Coronary artery (tissue), 2 donors: ENCODE data around the gene OR2T27.
"Not testable (repeated sequence)": the region's sequence is repeated elsewhere in the genome, so short reads cannot be mapped to it uniquely, and the experiment has no call there.

Experiments
- DNase-seq: peaks from one replicate; pipeline ENCODE4 v3.0.0-alpha.2; 2017; ENCODE audit warnings: low spot score
- H3K27ac ChIP-seq, 2 donors: fragments of 200-600 bp; sonication (generic); one replicate each; pipeline ENCODE4 v1.5.1; 2016 to 2019
- H3K4me3 ChIP-seq: fragments of 200-600 bp; sonication (generic); 2 replicates; pipeline ENCODE4 v1.5.1; 2016; ENCODE audit warnings: mild to moderate bottlenecking, moderate library complexity
- CTCF ChIP-seq: fragments of 200-600 bp; sonication (generic); IDR thresholded peaks from one replicate; pipeline ENCODE4 v1.5.1; 2019; ENCODE audit warnings: antibody characterized with exemption

OR2T27 gene

DNA sequence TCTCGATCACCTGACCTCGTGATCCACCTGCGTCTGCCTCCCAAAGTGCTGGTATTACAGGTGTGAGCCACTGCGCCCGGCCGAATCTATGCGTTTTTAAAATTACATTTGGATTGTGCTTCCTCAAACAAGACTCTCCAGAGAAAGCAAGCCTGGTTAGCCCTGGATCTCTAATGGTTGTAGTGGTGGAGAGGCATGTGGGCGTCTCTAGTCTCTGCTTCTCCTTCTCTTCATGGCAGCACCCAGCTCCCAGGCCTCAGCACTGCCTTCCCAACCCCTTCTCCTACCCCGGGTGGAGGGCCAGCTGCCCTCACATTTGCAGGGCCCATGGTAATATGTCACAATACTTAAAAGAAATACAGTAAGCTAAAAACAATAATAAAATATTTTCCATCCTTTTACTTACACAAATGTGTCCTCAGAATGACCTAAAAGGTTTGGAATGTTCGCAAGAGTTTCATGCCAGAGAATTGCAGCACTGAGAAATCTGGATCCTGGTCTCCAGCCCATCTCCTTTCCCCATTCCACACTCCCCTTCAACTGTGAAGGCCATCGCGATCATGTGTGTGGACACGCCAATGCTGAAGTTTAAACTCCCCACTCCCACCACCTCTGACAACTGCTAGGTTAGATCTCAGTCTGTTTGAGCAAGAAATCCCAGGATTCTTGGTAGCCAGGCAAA, 40.3 kb upstream of the OR2T27 start:
- TF ChIP-seq CTCF = no peak
- no peak for DNase-seq
- Histone ChIP-seq H3K4me3 (no peak overlapping the region), H3K27ac (no peak overlapping the region)

GRCh38 chr1:248691567-248692155, 36.3 kb upstream of the OR2T27 start:
- Histone ChIP-seq H3K4me3 (no peak overlapping the region), H3K27ac (no peak overlapping the region)
- TF ChIP-seq CTCF = no peak
- DNase-seq = no peak

DNA sequence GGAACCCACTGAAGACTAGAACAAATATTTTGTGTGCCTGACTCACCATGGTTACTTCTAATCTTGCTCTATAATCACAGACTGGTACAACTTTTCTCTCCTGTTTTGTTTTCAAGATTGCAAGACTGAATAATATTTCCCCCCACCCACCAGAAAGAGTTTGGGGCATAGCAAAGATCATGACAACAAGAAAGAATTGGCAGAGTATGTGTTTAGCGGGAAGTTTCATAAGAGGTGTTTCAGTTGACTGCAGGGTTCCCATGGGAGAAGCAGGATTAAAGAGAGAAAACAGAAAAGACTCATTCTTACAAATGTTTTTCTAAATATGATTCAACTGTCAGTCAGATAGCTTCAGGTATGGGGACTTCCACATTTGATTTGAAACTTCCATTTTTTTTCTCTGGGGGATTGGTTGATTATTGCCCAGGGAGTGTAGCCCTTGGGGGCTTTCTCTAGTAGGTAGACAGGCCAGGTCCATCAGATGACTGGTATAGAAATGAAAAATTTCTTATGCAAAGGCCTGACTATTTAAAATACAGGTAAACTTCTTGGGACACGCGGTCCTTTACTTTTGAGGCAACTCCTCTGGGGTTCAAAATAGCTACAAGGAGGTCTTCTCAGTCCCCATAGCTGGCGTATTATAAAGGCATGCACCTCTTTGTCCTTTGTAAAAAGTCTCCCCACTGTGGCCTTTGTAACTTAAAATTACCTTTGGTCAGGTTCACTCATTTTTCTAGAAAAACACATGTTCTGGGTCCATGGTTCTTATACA, 33.4 kb upstream of the OR2T27 start:
- no peak overlapping the region for H3K27ac ChIP-seq
- DNase-seq = no peak
- H3K4me3 ChIP-seq = no peak overlapping the region
- TF ChIP-seq CTCF = no peak

GRCh38 chr1:248686815-248687214, 31.5 kb upstream of the OR2T27 start:
- Histone ChIP-seq H3K4me3 (no peak overlapping the region), H3K27ac (no peak overlapping the region)
- DNase-seq = no peak
- TF ChIP-seq CTCF = no peak

DNA sequence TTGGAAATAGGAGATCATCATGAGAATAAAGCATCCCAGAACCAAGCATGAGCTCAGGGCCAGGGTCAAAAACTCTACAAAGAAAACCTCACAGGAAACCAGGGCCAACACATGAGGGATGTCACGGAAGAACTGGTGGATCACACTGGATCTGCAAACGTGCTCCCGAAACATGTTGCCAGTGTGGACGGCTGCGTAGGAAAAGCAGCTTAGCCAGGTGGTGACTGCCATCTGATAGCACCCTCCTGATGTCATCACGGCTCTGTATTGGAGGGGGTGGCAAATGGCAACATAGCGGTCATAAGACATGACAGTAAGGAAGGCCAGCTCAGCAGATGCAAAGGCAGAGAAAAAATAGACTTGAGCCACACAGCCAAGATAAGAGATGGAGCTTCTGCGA, 26.3 kb upstream of the OR2T27 start:
- Histone ChIP-seq H3K27ac (no peak overlapping the region), H3K4me3 (no peak overlapping the region)
- no peak for TF ChIP-seq CTCF
- DNase-seq = no peak

- no peak for TF ChIP-seq CTCF
- Histone ChIP-seq H3K4me3 (no peak overlapping the region), H3K27ac (no peak overlapping the region)
- DNase-seq = no peak
These were observed 14.7 kb upstream of the OR2T27 start for GRCh38 chr1:248670003-248670402.

- DNase-seq, H3K4me3 ChIP-seq, H3K27ac ChIP-seq: not testable (repeated sequence)
These were observed 8.4 kb upstream of the OR2T27 start for GRCh38 chr1:248663453-248664328.

GRCh38 chr1:248656797-248657196, 1.5 kb upstream of the OR2T27 start:
- H3K4me3 ChIP-seq, H3K27ac ChIP-seq, DNase-seq: not testable (repeated sequence)

GRCh38 chr1:248648770-248649536, 6.4 kb downstream of the OR2T27 start:
- not testable (repeated sequence) for DNase-seq, H3K4me3 ChIP-seq, H3K27ac ChIP-seq

DNA sequence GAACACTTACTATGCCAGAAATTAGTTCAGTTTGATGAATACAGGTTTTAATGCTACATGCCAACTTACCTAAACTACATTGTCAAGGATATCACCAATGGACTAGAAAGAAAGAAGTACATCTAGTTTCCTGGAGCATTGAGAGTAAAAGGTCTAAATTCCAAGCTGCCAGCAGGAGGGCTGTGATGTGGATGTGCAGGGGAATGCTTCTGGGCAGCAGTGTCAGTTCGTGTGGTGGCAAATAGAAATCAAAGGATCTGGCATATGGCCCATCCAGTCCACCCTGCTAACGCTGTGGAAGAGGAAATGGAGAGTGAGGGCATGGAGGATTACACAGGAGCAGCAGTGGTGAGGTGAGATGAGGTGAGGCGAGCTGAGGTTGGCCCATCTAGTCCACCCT, 10.2 kb downstream of the OR2T27 start, which contains the start of gene OR2T35:
OR2T35 (minus strand) TSS at position 101 of the 400 bp plus-strand sequence. CDS start 6,020 bp downstream, outside the sequence.
- H3K27ac ChIP-seq, H3K4me3 ChIP-seq, DNase-seq: not testable (repeated sequence)
